Measurements from ENCODE around the gene CPLANE2. TPM values are rescaled to one million over a fixed set of nuclear protein-coding genes. Genes with fewer than 3 reads are reported as not detected.

The CPLANE2 gene
- total RNA-seq, 2 experiments from 2014 or later = 11.6 to 15.4 TPM

DNA sequence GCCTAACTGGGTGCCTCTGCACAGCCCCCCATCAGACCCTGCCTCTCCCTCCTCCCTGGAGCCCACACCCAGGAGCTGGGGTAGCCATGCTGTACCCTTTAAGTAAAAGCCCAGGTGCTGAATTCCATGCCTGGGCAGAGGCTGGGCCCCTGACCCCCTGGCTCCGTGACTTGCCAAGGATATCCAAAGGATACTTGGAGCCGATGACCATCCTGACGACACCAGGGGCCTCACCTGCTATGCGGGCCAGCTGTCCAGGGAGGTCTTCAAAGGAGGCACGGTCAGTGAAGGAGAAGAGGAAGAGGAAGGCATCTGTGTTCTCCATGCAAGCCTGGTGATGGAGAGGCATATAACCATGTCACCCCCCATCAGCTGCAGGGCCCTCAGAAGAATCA is 4.7 kb downstream of the CPLANE2 start:
- ChIA-PET CTCF (ENCODE audit: unreplicated experiment) (no interaction called here), POLR2A (no interaction called here)
- Histone ChIP-seq H4K20me1 (ENCODE audit: insufficient read depth, low read length) (no peaks in the 10 kb centered on the region), H3K4me2 (ENCODE audit: low read length) (no peak overlapping the region), H3K27ac (ENCODE audit: low read depth, low read length, poor library complexity, severe bottlenecking) (no peak overlapping the region), H3K79me2 (ENCODE audit: insufficient read depth, low read depth, low read length) (no peaks in the 10 kb centered on the region), H2AFZ (ENCODE audit: low read length) (no peak overlapping the region), H3K36me3 (ENCODE audit: insufficient read depth, low read length) (no peaks in the 10 kb centered on the region), H3K9me2 (ENCODE audit: insufficient read depth, low read length) (no peaks in the 10 kb centered on the region), H3K4me3 (ENCODE audit: low read depth, low read length, poor library complexity, severe bottlenecking) (no peak overlapping the region), H3K9me3 (ENCODE audit: low read length) (no peaks in the 10 kb centered on the region), H3K4me1 (ENCODE audit: insufficient read depth, low read length, poor library complexity, severe bottlenecking) (peaks cover 9% of the 10 kb centered on the region)
- no peak for DNase-seq (ENCODE audit: low spot score)
- intact Hi-C loops (cut with micrococcal nuclease; ENCODE audit: unreplicated experiment) = no loop called here
- no TSS peak for BruUV-seq (replicated peaks)
- no peak for TF ChIP-seq EZH2phosphoT487 (IDR thresholded peaks at IDR 0.05; ENCODE audit: borderline replicate concordance, low read depth, low read length)
- no peak for TF ChIP-seq CTCF (conservative IDR thresholded peaks at IDR 0.05; ENCODE audit: low read length)

GRCh38 chr1:16231331-16232315 is 5.4 kb downstream of the CPLANE2 start:
- POLR2A ChIA-PET = no interaction called here
- no peak overlapping the region for H3K4me2 ChIP-seq (ENCODE audit: low read length)

More at GRCh38 chr1:16231331-16232315, 5.4 kb downstream of the CPLANE2 start:
- Histone ChIP-seq H2AFZ (ENCODE audit: low read length) (no peak overlapping the region), H3K4me1 (ENCODE audit: insufficient read depth, low read length, poor library complexity, severe bottlenecking) (peaks cover 7% of the 10 kb centered on the region), H3K36me3 (ENCODE audit: insufficient read depth, low read length) (no peaks in the 10 kb centered on the region), H3K4me3 (ENCODE audit: low read depth, low read length, poor library complexity, severe bottlenecking) (no peak overlapping the region), H3K79me2 (ENCODE audit: insufficient read depth, low read depth, low read length) (no peaks in the 10 kb centered on the region), H4K20me1 (ENCODE audit: insufficient read depth, low read length) (no peaks in the 10 kb centered on the region), H3K9me3 (ENCODE audit: low read length) (no peaks in the 10 kb centered on the region), H3K27ac (ENCODE audit: low read depth, low read length, poor library complexity, severe bottlenecking) (no peak overlapping the region), H3K9me2 (ENCODE audit: insufficient read depth, low read length) (no peaks in the 10 kb centered on the region)
- DNase-seq (ENCODE audit: low spot score) = no peak
- no TSS peak for BruUV-seq (replicated peaks)
- intact Hi-C loops (cut with micrococcal nuclease; ENCODE audit: unreplicated experiment) = no loop called here
- TF ChIP-seq CTCF (conservative IDR thresholded peaks at IDR 0.05; ENCODE audit: low read length) (no peak), EZH2phosphoT487 (IDR thresholded peaks at IDR 0.05; ENCODE audit: borderline replicate concordance, low read depth, low read length) (no peak)
- CTCF ChIA-PET (ENCODE audit: unreplicated experiment) = no interaction called here

Measured in OCI-LY7 (cell line).